Stimulated activated CD4-positive, alpha-beta T cell treated with anti-CD3 and anti-CD28 coated beads, Interleukin-4, amount 100 ng/mL, for 1 hour (primary cell): ENCODE results near the gene HS6ST2.
"Not testable (repeated sequence)": the region's sequence is repeated elsewhere in the genome, so short reads cannot be mapped to it uniquely, and the experiment has no call there.

Experiments
- DNase-seq: peaks from one replicate; pipeline ENCODE4 v3.0.0-alpha.2; 2020

HS6ST2 gene

GRCh38 chrX:132958091-132958703 lies at the start of gene HS6ST2:
Gene HS6ST2 (minus strand): TSS chrX:132958629.
- peak; percentile 2 for DNase-seq

- no peak for DNase-seq
These were observed 49.0 kb upstream of the HS6ST2 start for GRCh38 chrX:133007458-133007857.

GRCh38 chrX:133005616-133006015 lies 47.2 kb upstream of the HS6ST2 start:
- DNase-seq, result no peak

- DNase-seq, result no peak
These were observed 46.6 kb upstream of the HS6ST2 start for GRCh38 chrX:133005042-133005441.

GRCh38 chrX:132999209-132999608 lies 40.8 kb upstream of the HS6ST2 start:
- no peak for DNase-seq

GRCh38 chrX:132990835-132991234 lies 32.4 kb upstream of the HS6ST2 start:
- DNase-seq, result no peak

- DNase-seq, result no peak
These were observed 28.1 kb upstream of the HS6ST2 start for GRCh38 chrX:132986556-132986955.

- DNase-seq, result no peak
These were observed 25.7 kb upstream of the HS6ST2 start for GRCh38 chrX:132984058-132984650.

- DNase-seq, result no peak
These were observed 25.1 kb upstream of the HS6ST2 start for GRCh38 chrX:132983496-132983895.

GRCh38 chrX:132980035-132980434 lies 21.6 kb upstream of the HS6ST2 start:
- not testable (repeated sequence) for DNase-seq

GRCh38 chrX:132968296-132968949 lies 10.0 kb upstream of the HS6ST2 start:
- no peak for DNase-seq

- DNase-seq, result no peak
These were observed 8.6 kb upstream of the HS6ST2 start for GRCh38 chrX:132967049-132967448.

GRCh38 chrX:132965461-132965860 lies 7.0 kb upstream of the HS6ST2 start:
- DNase-seq, result no peak

- DNase-seq, result no peak
These were observed 3.1 kb upstream of the HS6ST2 start for GRCh38 chrX:132961511-132961910.

GRCh38 chrX:132957211-132958090 lies 978 bp downstream of the HS6ST2 start:
- DNase-seq, result peak; percentile 3

- DNase-seq, result no peak
These were observed 1.8 kb downstream of the HS6ST2 start for GRCh38 chrX:132956421-132957210.

- no peak for DNase-seq
These were observed 2.7 kb downstream of the HS6ST2 start for GRCh38 chrX:132955690-132956089.

- no peak for DNase-seq
These were observed 4.1 kb downstream of the HS6ST2 start for GRCh38 chrX:132954323-132954722.

- no peak for DNase-seq
These were observed 5.1 kb downstream of the HS6ST2 start for GRCh38 chrX:132953354-132953753.

GRCh38 chrX:132948648-132949260 lies 9.7 kb downstream of the HS6ST2 start:
- no peak for DNase-seq

- DNase-seq, result not testable (repeated sequence)
These were observed 13.3 kb downstream of the HS6ST2 start for GRCh38 chrX:132945055-132945599.
